ENCODE results near the gene ZFP82. TPM values are rescaled to one million over a fixed set of nuclear protein-coding genes. Genes with fewer than 3 reads are reported as not detected.

The ZFP82 gene
- total RNA-seq, 1 experiment from 2014 or later: 20.1 TPM

- Mint-ChIP-seq H3K4me3 (peak overlapping the region; percentile 89), H3K4me1 (peaks cover 9 to 13% of the 10 kb centered on the region in 2 experiments)
Measured at GRCh38 chr19:36377541-36378178, 40.8 kb downstream of the ZFP82 start.

More at GRCh38 chr19:36377541-36378178, 40.8 kb downstream of the ZFP82 start:
- Histone ChIP-seq H3K23ac (ENCODE audit: insufficient read length, low read depth, low read length) (no peak overlapping the region), H4K8ac (replicated peaks; ENCODE audit: insufficient read length, low read depth, low read length) (no peak overlapping the region), H3K14ac (ENCODE audit: insufficient read depth, low read length) (no peak overlapping the region), H3K23me2 (ENCODE audit: insufficient read length, low read depth, low read length, poor library complexity, severe bottlenecking) (no peaks in the 10 kb centered on the region), H2BK5ac (ENCODE audit: insufficient read length, low read length) (no peak overlapping the region), H2AK5ac (ENCODE audit: insufficient read length, low read length) (no peak overlapping the region), H2BK15ac (ENCODE audit: low read depth, low read length) (no peak overlapping the region), H3K9me3 (ENCODE audit: control insufficient read depth, low read depth, low read length) (no peaks in the 10 kb centered on the region), H4K91ac (ENCODE audit: insufficient read length, low read depth, low read length) (no peak overlapping the region), H4K5ac (ENCODE audit: insufficient read length, low read depth, low read length) (no peak overlapping the region), H3K4ac (ENCODE audit: low read depth, low read length) (no peak overlapping the region), H2BK12ac (ENCODE audit: insufficient read length, low read depth, low read length) (no peak overlapping the region), H3K79me1 (ENCODE audit: insufficient read depth, low read depth, low read length, poor library complexity, severe bottlenecking) (peaks cover 6% of the 10 kb centered on the region), H3K27ac (ENCODE audit: insufficient read length, low read depth, low read length) (no peak overlapping the region), H3K27me3 (ENCODE audit: insufficient read depth, low read length) (no peaks in the 10 kb centered on the region), H3K9ac (ENCODE audit: extremely low read depth, insufficient read length, low read length) (peak overlapping the region; percentile 20), H2BK120ac (ENCODE audit: low read depth, low read length, poor library complexity, severe bottlenecking) (no peak overlapping the region), H2AFZ (ENCODE audit: low read length) (no peak overlapping the region), H3T11ph (ENCODE audit: low read length) (no peak overlapping the region), H3K4me2 (ENCODE audit: insufficient read depth, insufficient read length, low read length) (peak overlapping the region; percentile 68), H2BK20ac (ENCODE audit: low read depth, low read length, poor library complexity, severe bottlenecking) (no peak overlapping the region), H3K79me2 (ENCODE audit: insufficient read depth, low read length) (no peaks in the 10 kb centered on the region), H3K4me1 (ENCODE audit: insufficient read depth, low read length) (no peaks in the 10 kb centered on the region), H4K20me1 (ENCODE audit: control insufficient read depth, insufficient read depth, insufficient read length) (no peaks in the 10 kb centered on the region), H3K18ac (ENCODE audit: insufficient read length, low read depth, low read length) (no peak overlapping the region), H3K56ac (ENCODE audit: insufficient read length, low read depth, low read length) (no peak overlapping the region)
- WGBS (ENCODE audit: extremely low coverage, insufficient read length, low lambda C conversion rate): no CpG with 5 or more reads among the region's 10 CpGs
- Mint-ChIP-seq H3K27ac (no peak overlapping the region), H3K9me3 (peaks cover 0 to 7% of the 10 kb centered on the region in 2 experiments; a peak in 1 of 5 replicates), H3K27me3 (ENCODE audit: low read depth) (no peaks in the 10 kb centered on the region), H3K36me3 (ENCODE audit: insufficient read depth in 1 of 3, low read depth in 3 of 3) (peaks cover 0 to 2% (median 1%) of the 10 kb centered on the region in 3 experiments; a peak in 6 of 7 replicates)
- no peak for DNase-seq
- TF ChIP-seq CTCF (conservative IDR thresholded peaks at IDR 0.05): no peak
